Measurements from ENCODE around the gene INSYN1. TPM values are rescaled to one million over a fixed set of nuclear protein-coding genes. Genes with fewer than 3 reads are reported as not detected.

INSYN1 gene
- total and polyA plus RNA-seq, 2 experiments from 2014 or later = 0.18 to 14.2 TPM

- TF ChIP-seq JUNB (IDR thresholded peaks at IDR 0.05; ENCODE audit: unreplicated experiment) (no peak), STAT1 (IDR thresholded peaks at IDR 0.05; ENCODE audit: unreplicated experiment) (no peak), CTCF (conservative IDR thresholded peaks at IDR 0.05; ENCODE audit: low read depth in 2 of 2) (no peak)
Measured at GRCh38 chr15:73756947-73757513, 3.9 kb upstream of the INSYN1 start.

GRCh38 chr15:73756390-73756789 is 3.2 kb upstream of the INSYN1 start:
- H3F3A ChIP-seq (replicated peaks; ENCODE audit: low read depth) = no peaks in the 10 kb centered on the region; the same call in 1 of the 2 replicates
- no peak overlapping the region for H3K27ac Mint-ChIP-seq
- no peaks in the 10 kb centered on the region for H4K20me1 ChIP-seq (replicated peaks; ENCODE audit: insufficient read depth)
- DNase-seq (ENCODE audit: low spot score) = no peak
- no peaks in the 10 kb centered on the region for H3K36me3 ChIP-seq (ENCODE audit: insufficient read depth)
- peaks cover 12% of the 10 kb centered on the region for H3K27me3 Mint-ChIP-seq (ENCODE audit: insufficient read depth, low read depth, poor library complexity)
- H3K4me3 ChIP-seq = no peak overlapping the region
- H2AFZ ChIP-seq = no peak overlapping the region
- no peak overlapping the region for H3K4me2 ChIP-seq
- no peak overlapping the region for H3K27ac ChIP-seq (ENCODE audit: low read depth)
- H3K9me2 ChIP-seq (ENCODE audit: insufficient read depth) = no peaks in the 10 kb centered on the region
- no peaks in the 10 kb centered on the region for H3K79me2 ChIP-seq (replicated peaks; ENCODE audit: insufficient read depth)
- H3K9me3 Mint-ChIP-seq = no peaks in the 10 kb centered on the region
- no peak for ATAC-seq
- peaks cover 20% of the 10 kb centered on the region for H3K4me1 Mint-ChIP-seq
- peaks cover 17% of the 10 kb centered on the region for H3K4me1 ChIP-seq (ENCODE audit: insufficient read depth)
- H3K36me3 Mint-ChIP-seq (ENCODE audit: low read depth) = no peaks in the 10 kb centered on the region
- peaks cover 13% of the 10 kb centered on the region for H3K27me3 ChIP-seq (ENCODE audit: insufficient read depth)
- no peak overlapping the region for H3K4me3 Mint-ChIP-seq
- no peak for TF ChIP-seq EZH2 (IDR thresholded peaks at IDR 0.05; ENCODE audit: low read depth, unreplicated experiment)
- TF ChIP-seq NANOG (IDR thresholded peaks at IDR 0.05; ENCODE audit: borderline replicate concordance) = no peak
- no peak for TF ChIP-seq REST (IDR thresholded peaks at IDR 0.05; ENCODE audit: unreplicated experiment)
- TF ChIP-seq CTCF (conservative IDR thresholded peaks at IDR 0.05; ENCODE audit: low read depth in 2 of 2) = no peak
- no peak for TF ChIP-seq ZNF114 (CRISPR knock-in tag; IDR thresholded peaks at IDR 0.05)
- TF ChIP-seq EZH2phosphoT487 (IDR thresholded peaks at IDR 0.05; ENCODE audit: unreplicated experiment) = no peak
- no peak for TF ChIP-seq POLR2AphosphoS5 (IDR thresholded peaks at IDR 0.05; ENCODE audit: low read depth)
- TF ChIP-seq ZNF331 (CRISPR knock-in tag; IDR thresholded peaks at IDR 0.05; ENCODE audit: low read depth) = no peak
- TF ChIP-seq CREB1 (CRISPR knock-in tag; IDR thresholded peaks at IDR 0.05; ENCODE audit: low read depth) = no peak
- TF ChIP-seq STAT1 (IDR thresholded peaks at IDR 0.05; ENCODE audit: unreplicated experiment) = no peak
- no peak for TF ChIP-seq ETS1 (IDR thresholded peaks at IDR 0.05)

More at GRCh38 chr15:73756947-73757513, 3.9 kb upstream of the INSYN1 start:
- H3K4me3 Mint-ChIP-seq = no peak overlapping the region
- H3K4me3 ChIP-seq = no peak overlapping the region
- no peak overlapping the region for H3K4me2 ChIP-seq
- ATAC-seq (no peak), DNase-seq (ENCODE audit: low spot score) (no peak)
- H3K27ac Mint-ChIP-seq = no peak overlapping the region
- H3K79me2 ChIP-seq (replicated peaks; ENCODE audit: insufficient read depth) = no peaks in the 10 kb centered on the region
- H3K27me3 Mint-ChIP-seq (ENCODE audit: insufficient read depth, low read depth, poor library complexity) = peaks cover 11% of the 10 kb centered on the region
- H3K4me1 Mint-ChIP-seq = peaks cover 19% of the 10 kb centered on the region
- H4K20me1 ChIP-seq (replicated peaks; ENCODE audit: insufficient read depth) = no peaks in the 10 kb centered on the region
- H3K27me3 ChIP-seq (ENCODE audit: insufficient read depth) = peaks cover 13% of the 10 kb centered on the region
- H3K9me2 ChIP-seq (ENCODE audit: insufficient read depth) = no peaks in the 10 kb centered on the region
- H3K36me3 Mint-ChIP-seq (ENCODE audit: low read depth) = no peaks in the 10 kb centered on the region
- no peaks in the 10 kb centered on the region for H3K36me3 ChIP-seq (ENCODE audit: insufficient read depth)
- no peaks in the 10 kb centered on the region; the same call in 1 of the 2 replicates for H3F3A ChIP-seq (replicated peaks; ENCODE audit: low read depth)
- H3K9me3 Mint-ChIP-seq = no peaks in the 10 kb centered on the region
- H2AFZ ChIP-seq = no peak overlapping the region
- H3K27ac ChIP-seq (ENCODE audit: low read depth) = no peak overlapping the region
- peaks cover 16% of the 10 kb centered on the region for H3K4me1 ChIP-seq (ENCODE audit: insufficient read depth)
